Body of pancreas (tissue), 4 donors: ENCODE measurements around the gene THSD8.

Experiments
- POLR2A ChIP-seq, 3 donors: fragments of 450-650 bp; IDR thresholded peaks; one replicate each; pipeline ENCODE4 v1.6.1; 2016; ENCODE audit warnings: antibody characterized with exemption in 3 of 3, mild to moderate bottlenecking in 2 of 3
- TF ChIP-seq, protein P1 (sequence below), 7 experiments: fragments of 450-650 bp in 4 of 7; fragments of 200-600 bp in 3 of 7; sonication (generic) in 3 of 7; IDR thresholded peaks; one replicate each; pipeline ENCODE4 v1.5.1; 2016 to 2019; ENCODE audit warnings: antibody characterized with exemption in 7 of 7

GRCh38 chr19:12797141-12797587 is 4.7 kb upstream of the THSD8 start:
- TF ChIP-seq, protein P1, sequence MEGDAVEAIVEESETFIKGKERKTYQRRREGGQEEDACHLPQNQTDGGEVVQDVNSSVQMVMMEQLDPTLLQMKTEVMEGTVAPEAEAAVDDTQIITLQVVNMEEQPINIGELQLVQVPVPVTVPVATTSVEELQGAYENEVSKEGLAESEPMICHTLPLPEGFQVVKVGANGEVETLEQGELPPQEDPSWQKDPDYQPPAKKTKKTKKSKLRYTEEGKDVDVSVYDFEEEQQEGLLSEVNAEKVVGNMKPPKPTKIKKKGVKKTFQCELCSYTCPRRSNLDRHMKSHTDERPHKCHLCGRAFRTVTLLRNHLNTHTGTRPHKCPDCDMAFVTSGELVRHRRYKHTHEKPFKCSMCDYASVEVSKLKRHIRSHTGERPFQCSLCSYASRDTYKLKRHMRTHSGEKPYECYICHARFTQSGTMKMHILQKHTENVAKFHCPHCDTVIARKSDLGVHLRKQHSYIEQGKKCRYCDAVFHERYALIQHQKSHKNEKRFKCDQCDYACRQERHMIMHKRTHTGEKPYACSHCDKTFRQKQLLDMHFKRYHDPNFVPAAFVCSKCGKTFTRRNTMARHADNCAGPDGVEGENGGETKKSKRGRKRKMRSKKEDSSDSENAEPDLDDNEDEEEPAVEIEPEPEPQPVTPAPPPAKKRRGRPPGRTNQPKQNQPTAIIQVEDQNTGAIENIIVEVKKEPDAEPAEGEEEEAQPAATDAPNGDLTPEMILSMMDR (IDR thresholded peaks at IDR 0.05), result no peak
- TF ChIP-seq POLR2A (IDR thresholded peaks at IDR 0.05), result no peak
